A549 (cell line): ENCODE measurements around the gene SETBP1. TPM values are rescaled to one million over a fixed set of nuclear protein-coding genes. Genes with fewer than 3 reads are reported as not detected.

Source experiments
- ATAC-seq, 2 experiments: fragments of 200-7000 bp in 1 of 2; fragments of >200 bp in 1 of 2; cut with Nextera tagmentation in 1 of 2; cut with Tn5 transposase in 1 of 2; 3 replicates each; pipeline versions ENCODE4 v1.8.0 to v1.9.1; 2018 to 2020; ENCODE audit warnings: mild to moderate bottlenecking in 1 of 2, moderate library complexity in 1 of 2
- CTCF ChIA-PET: fragments of 300-600 bp; sonication (Branson Sonifier 250); formaldehyde crosslinking; extraction: SDS; loops from one replicate; lab custom pipeline; 2021; ENCODE audit warnings: antibody characterized with exemption, inconsistent platforms; lab: Yijun Ruan, JAX
- POLR2A ChIA-PET: fragments of 350-600 bp; formaldehyde crosslinking; extraction: SDS; loops from one replicate; lab custom pipeline; 2021; ENCODE audit warnings: antibody characterized with exemption, inconsistent platforms; lab: Yijun Ruan, JAX
- DNase-seq, 2 experiments: peaks; one replicate each; pipeline versions ENCODE4 v3.0.0 to v3.0.0-alpha.2; 2011 to 2016; ENCODE audit warnings: low read depth in 1 of 2, low spot score in 1 of 2
- FAIRE-seq: peaks from 2 replicates; lab custom pipeline; 2011; peaks lifted over from hg19 to GRCh38; lab: Jason Lieb, UNC
- H3K27ac ChIP-seq, 2 experiments: fragments of >200 bp; sonication (Bioruptor Twin); formaldehyde crosslinking; 3 replicates each; pipeline ENCODE4 v1.5.1; 2016 to 2017
- H3K4me1 ChIP-seq: fragments of >200 bp; sonication (Bioruptor Twin); formaldehyde crosslinking; 3 replicates; pipeline ENCODE4 v1.6.1; 2016
- H3K4me2 ChIP-seq: fragments of >200 bp; sonication (Bioruptor Twin); formaldehyde crosslinking; 3 replicates; pipeline ENCODE4 v1.6.1; 2016
- H3K4me3 ChIP-seq: fragments of >200 bp; sonication (Bioruptor Twin); formaldehyde crosslinking; 3 replicates; pipeline ENCODE4 v1.5.1; 2016
- H3K9me3 ChIP-seq: fragments of >200 bp; sonication (Bioruptor Twin); formaldehyde crosslinking; 3 replicates; pipeline ENCODE4 v1.6.1; 2016
- BCL3 ChIP-seq: fragments of >200 bp; sonication (Bioruptor Twin); formaldehyde crosslinking; IDR thresholded peaks from 3 replicates; pipeline ENCODE4 v1.6.1; 2016
- BHLHE40 ChIP-seq: IDR thresholded peaks from 2 replicates; pipeline ENCODE4 v1.6.1; 2012; ENCODE audit warnings: low read depth, low read length, inconsistent platforms
- CBX2 ChIP-seq: fragments of 200-600 bp; sonication (generic); IDR thresholded peaks from 2 replicates; pipeline ENCODE4 v1.6.1; 2016; ENCODE audit warnings: low read depth, mild to moderate bottlenecking, borderline replicate concordance
- CEBPB ChIP-seq, 2 experiments: fragments of >200 bp in 1 of 2; sonication (Bioruptor Twin) in 1 of 2; formaldehyde crosslinking in 1 of 2; IDR thresholded peaks; 2 replicates each; pipeline ENCODE4 v1.6.1; 2012 to 2016
- ELK1 ChIP-seq: fragments of 150-350 bp; IDR thresholded peaks from 2 replicates; pipeline ENCODE4 v1.6.1; 2014; ENCODE audit warnings: low read depth, mild to moderate bottlenecking, low read length
- EP300 ChIP-seq, 2 experiments: fragments of >200 bp; sonication (Bioruptor Twin); formaldehyde crosslinking; IDR thresholded peaks; 2 replicates in 1 of 2; 3 replicates in 1 of 2; pipeline ENCODE4 v1.6.1; 2016 to 2017
- FOSL2 ChIP-seq, 2 experiments: fragments of 450-650 bp in 1 of 2; fragments of >200 bp in 1 of 2; sonication (Bioruptor Twin) in 1 of 2; formaldehyde crosslinking; IDR thresholded peaks; 2 replicates each; pipeline versions ENCODE4 v1.5.0 to v1.6.1; 2016 to 2020; ENCODE audit warnings: mild to moderate bottlenecking in 1 of 2, moderate library complexity in 1 of 2
- GATA3 ChIP-seq: IDR thresholded peaks from 2 replicates; pipeline ENCODE4 v1.6.1; 2012; ENCODE audit warnings: borderline replicate concordance
- JUNB ChIP-seq: fragments of >200 bp; sonication (Bioruptor Twin); formaldehyde crosslinking; IDR thresholded peaks from 2 replicates; pipeline ENCODE4 v1.6.1; 2016
- KDM5A ChIP-seq: fragments of 200-600 bp; sonication (generic); IDR thresholded peaks from 2 replicates; pipeline ENCODE4 v1.6.1; 2016; ENCODE audit warnings: antibody characterized with exemption, mild to moderate bottlenecking
- RARB ChIP-seq: fragments of 250-450 bp; sonication (Bioruptor Pico); IDR thresholded peaks from 2 replicates; pipeline ENCODE4 v1.8.0; 2021; ENCODE audit warnings: mild to moderate bottlenecking, moderate library complexity
- RCOR1 ChIP-seq: fragments of 150-350 bp; IDR thresholded peaks from 2 replicates; pipeline ENCODE4 v1.6.1; 2014; ENCODE audit warnings: antibody characterized with exemption, low read length, low read depth
- RFX5 ChIP-seq: fragments of 450-650 bp; IDR thresholded peaks from 2 replicates; pipeline ENCODE4 v1.7.1; 2014; ENCODE audit warnings: antibody characterized with exemption, mild to moderate bottlenecking, moderate library complexity
- SMC3 ChIP-seq: fragments of >200 bp; sonication (Bioruptor Twin); formaldehyde crosslinking; IDR thresholded peaks from 3 replicates; pipeline ENCODE4 v1.6.1; 2018; ENCODE audit warnings: inconsistent platforms
- USF2 ChIP-seq: fragments of 450-650 bp; IDR thresholded peaks from 2 replicates; pipeline ENCODE4 v1.6.1; 2014; ENCODE audit warnings: antibody characterized with exemption
- ZC3H11A ChIP-seq: fragments of 450-650 bp; IDR thresholded peaks from 2 replicates; pipeline ENCODE4 v1.6.1; 2014; ENCODE audit warnings: antibody characterized with exemption, mild to moderate bottlenecking
- ZFP36 ChIP-seq: fragments of 450-650 bp; IDR thresholded peaks from 2 replicates; pipeline ENCODE4 v1.6.1; 2014; ENCODE audit warnings: borderline replicate concordance; ENCODE audit not compliant: partially characterized antibody
- ZNF302 ChIP-seq: fragments of 250-450 bp; sonication (Bioruptor Pico); IDR thresholded peaks from 2 replicates; pipeline ENCODE4 v1.9.0; 2021; ENCODE audit warnings: inconsistent platforms, mild to moderate bottlenecking, moderate library complexity
- ZSCAN20 ChIP-seq: fragments of 250-450 bp; sonication (Bioruptor Pico); IDR thresholded peaks from 2 replicates; pipeline ENCODE4 v1.8.0; 2022; ENCODE audit warnings: mild to moderate bottlenecking, moderate library complexity
- WGBS: methylation state at CpG from one replicate; pipeline ENCODE4 v1.1.6; 2017; ENCODE audit errors: missing lambda C conversion rate; 5-methylcytosine and 5-hydroxymethylcytosine counted together
- polyA plus RNA-seq, 4 experiments: library from polyadenylated mRNA; depleted of rRNA in 3 of 4; stranded (reverse); fragments of >200 nt; fragmentation: RNase III in 1 of 4; extraction: RNeasy Plus Mini Kit Qiagen cat#74134 plus additional on column Dnase treatment in 1 of 4; gene quantifications; 2 replicates in 3 of 4; 3 replicates in 1 of 4; pipeline ENCODE4 v1.2.3, GENCODE V29; 2011 to 2017

Gene SETBP1
- polyA plus RNA-seq, 2 of the 4 experiments (the other 2 are of a cell fraction), result 0.50 to 1.9 TPM

GRCh38 chr18:44682201-44682870, 1.6 kb downstream of the SETBP1 start:
- H3K9me3 ChIP-seq, result no peaks in the 10 kb centered on the region
- no peak overlapping the region for H3K27ac ChIP-seq
- POLR2A ChIA-PET, result no interaction called here
- 71% methylated on average over 12 of the region's 12 CpGs for WGBS
- no peak overlapping the region for H3K4me2 ChIP-seq
- CTCF ChIA-PET, result no interaction called here
- ATAC-seq (no peak), DNase-seq (no peak), FAIRE-seq (no peak)
- H3K4me1 ChIP-seq, result no peaks in the 10 kb centered on the region
- no peak for TF ChIP-seq CBX2
- H3K4me3 ChIP-seq, result no peak overlapping the region

- ATAC-seq (no peak), DNase-seq (no peak)
- POLR2A ChIA-PET, result no interaction called here
- H3K27ac ChIP-seq, result no peak overlapping the region
- CTCF ChIA-PET, result no interaction called here
- no peaks in the 10 kb centered on the region for H3K9me3 ChIP-seq
- H3K4me2 ChIP-seq, result no peak overlapping the region
- TF ChIP-seq RARB, result no peak
- no peak for TF ChIP-seq EP300 (IDR thresholded peaks at IDR 0.05)
- no peak for TF ChIP-seq CEBPB (IDR thresholded peaks at IDR 0.05)
- TF ChIP-seq SMC3, result no peak
- TF ChIP-seq KDM5A, result no peak
- no peak for TF ChIP-seq ZNF302 (CRISPR knock-in tag)
- no peak for TF ChIP-seq CBX2
- no peak for TF ChIP-seq ZC3H11A
- TF ChIP-seq JUNB, result no peak
- no peak for TF ChIP-seq BHLHE40
- no peak for TF ChIP-seq BCL3
- no peak for TF ChIP-seq ZSCAN20 (CRISPR knock-in tag)
- no peak for TF ChIP-seq USF2
- TF ChIP-seq RCOR1, result no peak
- TF ChIP-seq FOSL2 (IDR thresholded peaks at IDR 0.05), result no peak
- TF ChIP-seq FOSL2 (CRISPR knock-in tag; IDR thresholded peaks at IDR 0.05), result no peak
- TF ChIP-seq ELK1, result no peak
- TF ChIP-seq, all 56 proteins: peak for 0
- Histone ChIP-seq H3K4me1 (no peaks in the 10 kb centered on the region), H3K4me3 (no peak overlapping the region)
- WGBS, result 66% methylated on average over 4 of the region's 4 CpGs
- FAIRE-seq, result no peak
Observed at GRCh38 chr18:44682871-44683221, 2.2 kb downstream of the SETBP1 start.

- ChIA-PET POLR2A (no interaction called here), CTCF (no interaction called here)
- Histone ChIP-seq H3K4me2 (no peak overlapping the region), H3K27ac (no peak overlapping the region), H3K4me1 (no peaks in the 10 kb centered on the region), H3K4me3 (no peak overlapping the region), H3K9me3 (no peaks in the 10 kb centered on the region)
- DNase-seq (no peak), ATAC-seq (no peak), FAIRE-seq (no peak)
- no peak for TF ChIP-seq JUNB
- no peak for TF ChIP-seq ZFP36
- TF ChIP-seq RFX5, result no peak
- no peak for TF ChIP-seq GATA3
Observed at GRCh38 chr18:44683556-44683955, 2.9 kb downstream of the SETBP1 start.
